ENCODE data around the gene SECISBP2L. TPM values are rescaled to one million over a fixed set of nuclear protein-coding genes. Genes with fewer than 3 reads are reported as not detected.

The SECISBP2L gene
- total and polyA plus RNA-seq, 9 of the 15 experiments (the other 6 are each of a cell fraction or from before 2014, with no cell fraction given), result 0.55 to 14.1 (median 10.4) TPM

DNA sequence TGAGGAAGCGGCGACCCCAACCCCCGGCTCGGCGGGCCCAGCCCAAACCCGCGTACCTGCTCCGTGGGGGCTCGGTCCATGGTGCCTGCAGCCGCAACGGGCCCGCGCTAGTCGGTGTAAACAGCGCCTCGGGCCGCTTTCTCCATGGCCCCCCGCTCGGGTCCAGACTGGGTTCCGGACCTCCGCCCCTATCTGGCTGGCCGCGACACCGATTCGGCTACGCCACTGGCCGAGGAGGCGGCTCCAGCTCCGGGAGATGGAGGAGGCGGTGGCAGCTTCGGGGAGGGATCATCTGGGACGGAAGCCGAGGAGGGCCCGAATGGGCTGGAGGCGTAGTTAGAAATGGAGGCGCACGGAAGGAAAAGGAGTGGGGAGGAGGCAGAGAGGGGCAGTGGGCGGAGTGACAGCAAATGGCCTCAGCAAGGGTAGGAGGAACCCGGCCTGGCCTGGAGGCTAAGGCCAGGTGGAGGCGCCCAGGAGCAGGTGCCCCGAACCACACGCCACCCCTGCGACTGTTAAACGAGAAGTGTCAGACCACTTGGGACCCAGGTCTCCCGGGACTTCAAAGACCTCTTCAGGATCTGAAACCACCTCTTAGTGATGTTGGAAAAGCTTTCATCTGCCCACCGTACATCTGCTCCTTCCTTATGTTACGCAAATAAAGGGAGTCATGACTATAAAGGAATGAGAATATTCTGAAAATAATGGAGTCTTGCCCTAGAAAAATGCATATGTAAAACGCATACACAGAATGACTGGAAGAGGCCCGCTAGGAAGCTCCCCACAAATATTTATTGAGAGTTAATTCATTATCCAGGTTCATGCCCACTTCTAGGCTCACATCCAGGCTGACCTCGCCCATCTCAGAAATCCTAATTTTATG lies at the start of gene SECISBP2L (continued):
- no peak for TF ChIP-seq ZFP1 (CRISPR knock-in tag; IDR thresholded peaks at IDR 0.05)
- peak; percentile 98 for TF ChIP-seq POU5F1 (IDR thresholded peaks at IDR 0.05; ENCODE audit: borderline replicate concordance, low read depth, low read length, partially characterized antibody)
- peak; percentile 45; the same call in 1 of the 2 replicates for TF ChIP-seq PML (IDR thresholded peaks at IDR 0.05; ENCODE audit: low read length)
- TF ChIP-seq, protein P1, sequence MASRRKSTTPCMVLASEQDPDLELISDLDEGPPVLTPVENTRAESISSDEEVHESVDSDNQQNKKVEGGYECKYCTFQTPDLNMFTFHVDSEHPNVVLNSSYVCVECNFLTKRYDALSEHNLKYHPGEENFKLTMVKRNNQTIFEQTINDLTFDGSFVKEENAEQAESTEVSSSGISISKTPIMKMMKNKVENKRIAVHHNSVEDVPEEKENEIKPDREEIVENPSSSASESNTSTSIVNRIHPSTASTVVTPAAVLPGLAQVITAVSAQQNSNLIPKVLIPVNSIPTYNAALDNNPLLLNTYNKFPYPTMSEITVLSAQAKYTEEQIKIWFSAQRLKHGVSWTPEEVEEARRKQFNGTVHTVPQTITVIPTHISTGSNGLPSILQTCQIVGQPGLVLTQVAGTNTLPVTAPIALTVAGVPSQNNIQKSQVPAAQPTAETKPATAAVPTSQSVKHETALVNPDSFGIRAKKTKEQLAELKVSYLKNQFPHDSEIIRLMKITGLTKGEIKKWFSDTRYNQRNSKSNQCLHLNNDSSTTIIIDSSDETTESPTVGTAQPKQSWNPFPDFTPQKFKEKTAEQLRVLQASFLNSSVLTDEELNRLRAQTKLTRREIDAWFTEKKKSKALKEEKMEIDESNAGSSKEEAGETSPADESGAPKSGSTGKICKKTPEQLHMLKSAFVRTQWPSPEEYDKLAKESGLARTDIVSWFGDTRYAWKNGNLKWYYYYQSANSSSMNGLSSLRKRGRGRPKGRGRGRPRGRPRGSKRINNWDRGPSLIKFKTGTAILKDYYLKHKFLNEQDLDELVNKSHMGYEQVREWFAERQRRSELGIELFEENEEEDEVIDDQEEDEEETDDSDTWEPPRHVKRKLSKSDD (conservative IDR thresholded peaks at IDR 0.05; ENCODE audit: low read length), result 0 out of 2 replicates have a peak, but pooled peaks have one; percentile 18
- TF ChIP-seq, protein P2, sequence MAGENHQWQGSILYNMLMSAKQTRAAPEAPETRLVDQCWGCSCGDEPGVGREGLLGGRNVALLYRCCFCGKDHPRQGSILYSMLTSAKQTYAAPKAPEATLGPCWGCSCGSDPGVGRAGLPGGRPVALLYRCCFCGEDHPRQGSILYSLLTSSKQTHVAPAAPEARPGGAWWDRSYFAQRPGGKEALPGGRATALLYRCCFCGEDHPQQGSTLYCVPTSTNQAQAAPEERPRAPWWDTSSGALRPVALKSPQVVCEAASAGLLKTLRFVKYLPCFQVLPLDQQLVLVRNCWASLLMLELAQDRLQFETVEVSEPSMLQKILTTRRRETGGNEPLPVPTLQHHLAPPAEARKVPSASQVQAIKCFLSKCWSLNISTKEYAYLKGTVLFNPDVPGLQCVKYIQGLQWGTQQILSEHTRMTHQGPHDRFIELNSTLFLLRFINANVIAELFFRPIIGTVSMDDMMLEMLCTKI (IDR thresholded peaks at IDR 0.05; ENCODE audit: partially characterized antibody), result no peak
- no peak for TF ChIP-seq YBX1 (IDR thresholded peaks at IDR 0.05)
- TF ChIP-seq ZNF184 (CRISPR knock-in tag; IDR thresholded peaks at IDR 0.05), result no peak
- peak; percentile 55 for TF ChIP-seq PCBP1 (IDR thresholded peaks at IDR 0.05; ENCODE audit: low read depth, low read length, poor library complexity, severe bottlenecking)
- peak; percentile 86 for TF ChIP-seq ATF7 (IDR thresholded peaks at IDR 0.05)
- no peak for TF ChIP-seq KHSRP (IDR thresholded peaks at IDR 0.05)
- TF ChIP-seq TBL1XR1 (IDR thresholded peaks at IDR 0.05; ENCODE audit: low read length in 2 of 2), result peak in 1 of 2 experiments; percentile 32; a peak in 1 of 4 replicates
- TF ChIP-seq SAFB (IDR thresholded peaks at IDR 0.05; ENCODE audit: borderline replicate concordance, low read depth, low read length), result no peak
- no peak for TF ChIP-seq ZNF174 (CRISPR knock-in tag; IDR thresholded peaks at IDR 0.05)
- peak; percentile 40; the same call in 1 of the 2 replicates for TF ChIP-seq TCF3 (CRISPR knock-in tag; IDR thresholded peaks at IDR 0.05)
- TF ChIP-seq, protein P3, sequence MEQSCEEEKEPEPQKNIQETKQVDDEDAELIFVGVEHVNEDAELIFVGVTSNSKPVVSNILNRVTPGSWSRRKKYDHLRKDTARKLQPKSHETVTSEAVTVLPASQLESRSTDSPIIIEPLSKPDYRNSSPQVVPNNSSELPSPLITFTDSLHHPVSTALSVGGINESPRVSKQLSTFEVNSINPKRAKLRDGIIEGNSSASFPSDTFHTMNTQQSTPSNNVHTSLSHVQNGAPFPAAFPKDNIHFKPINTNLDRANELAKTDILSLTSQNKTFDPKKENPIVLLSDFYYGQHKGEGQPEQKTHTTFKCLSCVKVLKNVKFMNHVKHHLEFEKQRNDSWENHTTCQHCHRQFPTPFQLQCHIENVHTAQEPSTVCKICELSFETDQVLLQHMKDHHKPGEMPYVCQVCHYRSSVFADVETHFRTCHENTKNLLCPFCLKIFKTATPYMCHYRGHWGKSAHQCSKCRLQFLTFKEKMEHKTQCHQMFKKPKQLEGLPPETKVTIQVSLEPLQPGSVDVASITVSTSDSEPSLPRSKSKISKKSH (CRISPR knock-in tag; IDR thresholded peaks at IDR 0.05), result no peak
- no peak for TF ChIP-seq CHD4 (IDR thresholded peaks at IDR 0.05; ENCODE audit: insufficient read depth, insufficient replicate concordance, low read depth, low read length, poor library complexity, severe bottlenecking)
- no peak for TF ChIP-seq MCM3 (IDR thresholded peaks at IDR 0.05)
- TF ChIP-seq RUNX1 (IDR thresholded peaks at IDR 0.05; ENCODE audit: low read depth), result 0 out of 2 replicates have a peak, but pooled peaks have one; percentile 36
- TF ChIP-seq, protein P4, sequence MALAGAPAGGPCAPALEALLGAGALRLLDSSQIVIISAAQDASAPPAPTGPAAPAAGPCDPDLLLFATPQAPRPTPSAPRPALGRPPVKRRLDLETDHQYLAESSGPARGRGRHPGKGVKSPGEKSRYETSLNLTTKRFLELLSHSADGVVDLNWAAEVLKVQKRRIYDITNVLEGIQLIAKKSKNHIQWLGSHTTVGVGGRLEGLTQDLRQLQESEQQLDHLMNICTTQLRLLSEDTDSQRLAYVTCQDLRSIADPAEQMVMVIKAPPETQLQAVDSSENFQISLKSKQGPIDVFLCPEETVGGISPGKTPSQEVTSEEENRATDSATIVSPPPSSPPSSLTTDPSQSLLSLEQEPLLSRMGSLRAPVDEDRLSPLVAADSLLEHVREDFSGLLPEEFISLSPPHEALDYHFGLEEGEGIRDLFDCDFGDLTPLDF (CRISPR knock-in tag; IDR thresholded peaks at IDR 0.05), result no peak
